Neural crest cell (in vitro differentiated cells): ENCODE results near the gene SGPL1. TPM values are rescaled to one million over a fixed set of nuclear protein-coding genes. Genes with fewer than 3 reads are reported as not detected.

Experiments
- DNase-seq: peaks from one replicate; pipeline ENCODE4 v3.0.0; 2021; ENCODE audit warnings: low read depth, mixed read lengths, low spot score
- H3K27ac Mint-ChIP-seq: one replicate; pipeline ENCODE4 v1.8.0; 2021; ENCODE audit warnings: mild to moderate bottlenecking, mixed read lengths; ENCODE audit not compliant: unreplicated experiment
- H3K27me3 Mint-ChIP-seq: 2 replicates; pipeline ENCODE4 v1.8.0; 2021; ENCODE audit warnings: low read depth, mild to moderate bottlenecking, mixed read lengths
- H3K36me3 Mint-ChIP-seq: 2 replicates; pipeline ENCODE4 v1.8.0; 2021; ENCODE audit warnings: low read depth, mild to moderate bottlenecking, mixed read lengths
- H3K4me1 Mint-ChIP-seq: 2 replicates; pipeline ENCODE4 v1.8.0; 2021; ENCODE audit warnings: mixed read lengths
- H3K4me3 Mint-ChIP-seq: one replicate; pipeline ENCODE4 v1.8.0; 2021; ENCODE audit warnings: mild to moderate bottlenecking, mixed read lengths
- H3K9me3 Mint-ChIP-seq: 2 replicates; pipeline ENCODE4 v1.8.0; 2021; ENCODE audit warnings: mixed read lengths
- total RNA-seq: library from RNA; stranded (reverse); gene quantifications from 2 replicates; pipeline ENCODE4 v1.2.1, GENCODE V29; 2021
- TF ChIP-seq, protein P1 (sequence below): fragments of 200-600 bp; sonication (generic); conservative IDR thresholded peaks from 2 replicates; pipeline ENCODE4 v1.5.0; 2021; ENCODE audit warnings: antibody characterized with exemption, mild to moderate bottlenecking

The SGPL1 gene
- total RNA-seq, 1 donor from 2014 or later = 58.2 TPM

DNA sequence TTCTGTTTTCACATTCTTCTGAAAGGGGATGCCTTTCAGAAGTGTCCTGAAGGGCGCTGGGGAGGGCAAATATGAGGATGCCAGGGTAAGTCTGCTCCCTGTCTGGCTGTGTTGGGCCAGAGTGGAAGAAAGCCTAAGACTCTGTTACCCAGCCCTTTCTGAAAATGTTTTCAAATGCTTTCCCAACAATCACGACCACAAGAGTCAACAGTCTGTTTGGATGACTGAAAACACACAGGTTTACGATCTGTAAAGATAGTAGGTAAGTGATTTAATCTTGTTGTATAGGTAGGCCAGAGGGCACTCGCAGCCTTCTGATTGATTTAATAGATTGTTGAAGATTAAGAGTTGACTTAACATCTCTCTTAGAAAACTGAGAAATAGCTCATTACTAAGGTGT lies 13.2 kb downstream of the SGPL1 start:
- no peak overlapping the region for H3K27ac Mint-ChIP-seq
- no peaks in the 10 kb centered on the region for H3K36me3 Mint-ChIP-seq
- no peak for DNase-seq
- H3K4me1 Mint-ChIP-seq = peaks cover 18% of the 10 kb centered on the region
- TF ChIP-seq, protein P1, sequence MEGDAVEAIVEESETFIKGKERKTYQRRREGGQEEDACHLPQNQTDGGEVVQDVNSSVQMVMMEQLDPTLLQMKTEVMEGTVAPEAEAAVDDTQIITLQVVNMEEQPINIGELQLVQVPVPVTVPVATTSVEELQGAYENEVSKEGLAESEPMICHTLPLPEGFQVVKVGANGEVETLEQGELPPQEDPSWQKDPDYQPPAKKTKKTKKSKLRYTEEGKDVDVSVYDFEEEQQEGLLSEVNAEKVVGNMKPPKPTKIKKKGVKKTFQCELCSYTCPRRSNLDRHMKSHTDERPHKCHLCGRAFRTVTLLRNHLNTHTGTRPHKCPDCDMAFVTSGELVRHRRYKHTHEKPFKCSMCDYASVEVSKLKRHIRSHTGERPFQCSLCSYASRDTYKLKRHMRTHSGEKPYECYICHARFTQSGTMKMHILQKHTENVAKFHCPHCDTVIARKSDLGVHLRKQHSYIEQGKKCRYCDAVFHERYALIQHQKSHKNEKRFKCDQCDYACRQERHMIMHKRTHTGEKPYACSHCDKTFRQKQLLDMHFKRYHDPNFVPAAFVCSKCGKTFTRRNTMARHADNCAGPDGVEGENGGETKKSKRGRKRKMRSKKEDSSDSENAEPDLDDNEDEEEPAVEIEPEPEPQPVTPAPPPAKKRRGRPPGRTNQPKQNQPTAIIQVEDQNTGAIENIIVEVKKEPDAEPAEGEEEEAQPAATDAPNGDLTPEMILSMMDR = no peak
- no peaks in the 10 kb centered on the region for H3K27me3 Mint-ChIP-seq
- H3K4me3 Mint-ChIP-seq = no peak overlapping the region
- H3K9me3 Mint-ChIP-seq = no peaks in the 10 kb centered on the region

DNA sequence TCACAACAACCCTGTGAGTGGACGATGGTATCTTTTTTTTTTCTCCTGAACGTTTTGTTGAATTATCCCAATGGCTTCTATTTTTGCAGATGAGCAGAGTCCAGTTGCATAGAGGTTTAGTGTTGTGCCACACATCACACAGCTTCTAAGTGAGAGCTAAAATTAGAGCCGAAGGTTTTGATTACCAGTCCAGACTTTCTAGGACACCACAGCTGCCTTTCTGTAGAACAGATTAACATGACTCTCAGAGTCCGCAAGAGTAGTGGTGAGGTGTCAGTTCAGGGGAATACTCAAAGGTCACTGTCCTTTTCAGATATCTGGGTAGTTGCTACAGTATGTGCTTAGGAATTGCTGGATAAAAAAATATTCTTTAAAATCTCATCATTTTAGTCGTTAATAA lies 13.8 kb downstream of the SGPL1 start:
- TF ChIP-seq, protein P1 = no peak
- no peaks in the 10 kb centered on the region for H3K9me3 Mint-ChIP-seq
- H3K36me3 Mint-ChIP-seq = peaks cover 2% of the 10 kb centered on the region
- H3K4me3 Mint-ChIP-seq = no peak overlapping the region
- H3K27me3 Mint-ChIP-seq = no peaks in the 10 kb centered on the region
- no peak overlapping the region for H3K27ac Mint-ChIP-seq
- peaks cover 18% of the 10 kb centered on the region for H3K4me1 Mint-ChIP-seq
- no peak for DNase-seq

DNA sequence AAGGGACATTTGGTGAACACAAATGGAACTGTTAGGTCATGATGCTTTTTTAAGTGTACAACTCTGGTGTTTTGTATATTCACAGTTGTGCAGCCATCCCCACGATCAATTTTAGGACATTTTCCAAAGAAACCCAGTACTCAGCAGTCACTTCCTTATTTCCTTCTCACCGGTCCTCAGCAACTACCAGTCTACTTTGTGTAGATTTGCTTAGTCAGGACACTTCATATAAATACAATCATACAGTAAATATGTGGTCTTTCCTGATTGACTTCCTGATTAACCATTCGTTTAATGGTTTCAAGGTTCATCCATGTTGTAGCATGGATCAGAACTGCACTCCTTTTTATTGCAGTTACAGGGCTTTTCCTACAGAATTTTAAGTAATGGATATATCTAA lies 14.4 kb downstream of the SGPL1 start:
- DNase-seq = no peak
- no peak overlapping the region for H3K4me3 Mint-ChIP-seq
- TF ChIP-seq, protein P1 = no peak
- peaks cover 2% of the 10 kb centered on the region for H3K36me3 Mint-ChIP-seq
- no peaks in the 10 kb centered on the region for H3K27me3 Mint-ChIP-seq
- peaks cover 17% of the 10 kb centered on the region for H3K4me1 Mint-ChIP-seq
- H3K27ac Mint-ChIP-seq = no peak overlapping the region
- no peaks in the 10 kb centered on the region for H3K9me3 Mint-ChIP-seq

DNA sequence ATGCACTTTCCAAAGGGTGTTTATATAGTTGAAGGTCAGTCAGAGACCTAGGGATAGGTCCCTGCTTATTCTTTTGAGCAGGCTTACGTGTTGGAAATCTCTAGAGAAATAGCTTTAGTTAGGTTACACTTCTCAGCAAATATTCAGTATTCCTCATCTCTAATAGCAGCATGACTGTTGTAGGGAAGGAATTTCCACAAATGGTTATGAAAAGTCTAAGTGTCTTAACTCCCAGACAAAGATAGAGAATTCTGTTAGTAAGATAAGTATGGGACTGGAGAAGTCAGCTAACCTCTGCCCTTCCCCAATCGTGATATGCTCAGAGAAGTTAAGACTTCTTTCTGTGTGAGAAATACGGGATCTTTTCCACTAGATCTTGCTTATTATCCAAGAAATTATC lies 16.5 kb downstream of the SGPL1 start:
- Mint-ChIP-seq H3K4me3 (no peak overlapping the region), H3K4me1 (peaks cover 13% of the 10 kb centered on the region), H3K9me3 (no peaks in the 10 kb centered on the region), H3K36me3 (peaks cover 2% of the 10 kb centered on the region), H3K27ac (no peak overlapping the region), H3K27me3 (no peaks in the 10 kb centered on the region)
- DNase-seq = no peak
- TF ChIP-seq, protein P1 = no peak

DNA sequence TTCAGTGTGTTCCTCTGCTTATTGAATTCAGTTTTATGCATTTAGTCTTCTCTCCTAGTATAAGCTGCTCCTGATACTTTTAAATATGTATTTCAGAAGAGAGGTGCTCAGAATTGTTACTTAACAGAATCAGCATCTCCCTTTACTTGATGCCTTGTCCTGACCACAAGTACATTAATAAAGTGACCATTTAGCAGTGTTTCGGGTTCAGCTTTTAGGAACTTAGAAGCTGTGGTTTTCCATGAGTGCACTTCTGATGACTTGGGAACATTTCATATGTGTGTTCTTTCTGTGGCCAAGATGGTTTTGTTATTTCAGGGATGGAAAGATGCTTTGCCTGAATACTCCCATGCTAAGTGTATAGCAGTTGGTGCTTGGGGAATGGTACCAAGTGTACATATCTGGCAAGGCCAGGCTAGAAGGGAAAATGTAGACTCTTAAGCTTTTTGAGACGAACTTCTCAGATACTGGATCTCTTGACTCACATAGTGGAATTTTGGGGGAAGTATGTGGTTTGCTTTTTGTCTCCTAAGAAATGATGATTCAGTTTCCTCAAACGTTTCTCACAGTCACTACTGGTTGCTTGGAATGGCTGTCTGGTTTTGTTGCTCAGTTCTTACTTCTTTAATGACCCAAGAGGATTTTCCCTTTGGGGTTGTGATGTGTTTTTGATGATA lies 17.2 kb downstream of the SGPL1 start:
- Mint-ChIP-seq H3K9me3 (peaks cover 3% of the 10 kb centered on the region), H3K27ac (no peak overlapping the region), H3K4me1 (peaks cover 6% of the 10 kb centered on the region), H3K36me3 (peaks cover 10% of the 10 kb centered on the region), H3K4me3 (no peak overlapping the region), H3K27me3 (no peaks in the 10 kb centered on the region)
- TF ChIP-seq, protein P1 = no peak
- DNase-seq = no peak
